KMS-11 (cell line): Measurements from ENCODE around the gene NOL4L.

Source experiments
- H2AFZ ChIP-seq: fragments of 200-600 bp; sonication (generic); 2 replicates; pipeline ENCODE4 v1.6.1; 2016; ENCODE audit warnings: antibody characterized with exemption, mixed run types, low read depth
- H3K27ac ChIP-seq: fragments of 200-600 bp; sonication (generic); 2 replicates; pipeline ENCODE4 v1.6.1; 2016; ENCODE audit warnings: mild to moderate bottlenecking, mixed run types
- H3K27me3 ChIP-seq: fragments of 200-600 bp; sonication (generic); 2 replicates; pipeline ENCODE4 v1.6.1; 2017; ENCODE audit warnings: mild to moderate bottlenecking, low read depth, mixed run types, moderate library complexity; ENCODE audit not compliant: insufficient read depth
- H3K36me3 ChIP-seq: fragments of 200-600 bp; sonication (generic); 2 replicates; pipeline ENCODE4 v1.6.1; 2017; ENCODE audit warnings: mild to moderate bottlenecking, mixed run types; ENCODE audit not compliant: insufficient read depth
- H3K4me1 ChIP-seq: fragments of 200-600 bp; sonication (generic); 2 replicates; pipeline ENCODE4 v1.6.1; 2016; ENCODE audit warnings: mild to moderate bottlenecking, low read depth, mixed run types; ENCODE audit not compliant: poor library complexity, severe bottlenecking
- H3K4me2 ChIP-seq: fragments of 200-600 bp; sonication (generic); 2 replicates; pipeline ENCODE4 v1.7.0; 2016; ENCODE audit warnings: mild to moderate bottlenecking, mixed run types
- H3K4me3 ChIP-seq: fragments of 200-600 bp; sonication (generic); IDR thresholded peaks from 2 replicates; pipeline ENCODE4 v1.6.1; 2017; ENCODE audit warnings: low read depth, low read length, mixed read lengths; ENCODE audit not compliant: insufficient read depth
- H3K79me2 ChIP-seq: fragments of 200-600 bp; sonication (generic); 2 replicates; pipeline ENCODE4 v1.6.1; 2016; ENCODE audit warnings: low read depth, mixed run types; ENCODE audit not compliant: insufficient read depth
- H3K9ac ChIP-seq: fragments of 200-600 bp; sonication (generic); 2 replicates; pipeline ENCODE4 v1.6.1; 2016; ENCODE audit warnings: mild to moderate bottlenecking, mixed run types
- H4K20me1 ChIP-seq: fragments of 200-600 bp; sonication (generic); 2 replicates; pipeline ENCODE4 v1.6.1; 2016; ENCODE audit warnings: mild to moderate bottlenecking, mixed run types; ENCODE audit not compliant: insufficient read depth
- TF ChIP-seq, protein P1 (sequence below): fragments of 200-600 bp; sonication (generic); conservative IDR thresholded peaks from 2 replicates; pipeline ENCODE4 v1.6.1; 2017; ENCODE audit warnings: low read depth, mild to moderate bottlenecking, antibody characterized with exemption, low read length, moderate library complexity, mixed read lengths

The NOL4L gene

DNA sequence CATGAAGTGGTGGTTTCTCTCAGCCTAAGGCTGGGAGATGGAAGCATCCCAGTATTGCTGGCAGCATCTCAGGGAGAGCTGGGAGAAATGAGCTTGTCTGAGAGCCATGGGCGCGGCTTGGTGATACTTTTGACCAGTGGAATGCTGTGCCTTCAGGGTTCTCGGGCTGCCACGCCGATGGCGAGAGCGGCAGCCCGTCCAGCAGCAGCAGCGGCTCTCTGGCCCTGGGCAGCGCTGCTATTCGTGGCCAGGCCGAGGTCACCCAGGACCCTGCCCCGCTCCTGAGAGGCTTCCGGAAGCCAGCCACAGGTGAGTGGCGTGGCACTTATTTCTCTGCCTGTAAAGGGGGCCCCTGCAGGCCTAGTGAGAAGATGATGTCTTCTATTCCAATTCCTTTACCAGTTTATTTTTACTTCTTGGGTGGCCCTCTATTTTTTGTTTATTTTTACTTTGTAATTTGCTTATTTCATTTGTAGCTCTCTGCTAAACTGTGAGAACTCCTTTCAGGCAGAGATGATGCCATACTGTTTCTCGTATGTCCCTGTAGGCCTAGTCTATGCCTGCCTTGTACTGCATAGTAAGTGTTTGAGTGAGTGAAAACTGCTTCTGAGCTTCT lies 155.3 kb downstream of the NOL4L start:
- H3K4me1 ChIP-seq: no peaks in the 10 kb centered on the region
- no peak overlapping the region for H3K4me2 ChIP-seq
- no peak overlapping the region for H3K4me3 ChIP-seq
- H3K27me3 ChIP-seq: no peaks in the 10 kb centered on the region
- H2AFZ ChIP-seq: no peak overlapping the region
- no peak overlapping the region for H3K9ac ChIP-seq
- no peak overlapping the region for H3K27ac ChIP-seq
- no peaks in the 10 kb centered on the region for H3K79me2 ChIP-seq
- no peaks in the 10 kb centered on the region for H4K20me1 ChIP-seq
- TF ChIP-seq, protein P1, sequence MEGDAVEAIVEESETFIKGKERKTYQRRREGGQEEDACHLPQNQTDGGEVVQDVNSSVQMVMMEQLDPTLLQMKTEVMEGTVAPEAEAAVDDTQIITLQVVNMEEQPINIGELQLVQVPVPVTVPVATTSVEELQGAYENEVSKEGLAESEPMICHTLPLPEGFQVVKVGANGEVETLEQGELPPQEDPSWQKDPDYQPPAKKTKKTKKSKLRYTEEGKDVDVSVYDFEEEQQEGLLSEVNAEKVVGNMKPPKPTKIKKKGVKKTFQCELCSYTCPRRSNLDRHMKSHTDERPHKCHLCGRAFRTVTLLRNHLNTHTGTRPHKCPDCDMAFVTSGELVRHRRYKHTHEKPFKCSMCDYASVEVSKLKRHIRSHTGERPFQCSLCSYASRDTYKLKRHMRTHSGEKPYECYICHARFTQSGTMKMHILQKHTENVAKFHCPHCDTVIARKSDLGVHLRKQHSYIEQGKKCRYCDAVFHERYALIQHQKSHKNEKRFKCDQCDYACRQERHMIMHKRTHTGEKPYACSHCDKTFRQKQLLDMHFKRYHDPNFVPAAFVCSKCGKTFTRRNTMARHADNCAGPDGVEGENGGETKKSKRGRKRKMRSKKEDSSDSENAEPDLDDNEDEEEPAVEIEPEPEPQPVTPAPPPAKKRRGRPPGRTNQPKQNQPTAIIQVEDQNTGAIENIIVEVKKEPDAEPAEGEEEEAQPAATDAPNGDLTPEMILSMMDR: no peak
- H3K36me3 ChIP-seq: peaks cover 3% of the 10 kb centered on the region; the same call in 1 of the 2 replicates

DNA sequence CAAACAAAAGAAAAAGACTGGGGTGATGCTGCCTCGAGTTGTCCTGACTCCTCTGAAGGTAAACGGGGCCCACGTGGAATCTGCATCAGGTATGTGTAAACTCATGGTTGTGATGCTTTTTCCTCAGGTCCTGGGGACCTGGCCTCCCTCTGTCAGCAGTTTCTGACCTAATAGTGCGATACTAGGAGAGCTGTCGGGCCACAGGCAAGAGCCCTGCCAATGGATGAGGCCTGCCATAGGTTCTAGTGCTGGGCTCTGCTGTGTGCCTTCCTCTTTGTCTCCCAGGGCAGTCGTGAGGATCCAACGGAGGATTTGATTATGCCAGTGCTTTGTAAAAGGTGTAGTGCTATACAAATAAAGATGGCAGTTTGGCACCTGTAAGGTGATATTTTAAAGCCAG lies 155.8 kb downstream of the NOL4L start:
- no peaks in the 10 kb centered on the region for H3K27me3 ChIP-seq
- no peaks in the 10 kb centered on the region; the same call in 1 of the 2 replicates for H3K36me3 ChIP-seq
- H3K79me2 ChIP-seq: 0 out of 2 replicates have a peak, but pooled peaks cover 4% of the 10 kb centered on the region
- no peak overlapping the region for H3K9ac ChIP-seq
- TF ChIP-seq, protein P1: no peak
- no peaks in the 10 kb centered on the region for H3K4me1 ChIP-seq
- no peak overlapping the region for H3K27ac ChIP-seq
- H3K4me3 ChIP-seq: no peak overlapping the region
- H2AFZ ChIP-seq: no peak overlapping the region
- no peak overlapping the region for H3K4me2 ChIP-seq
- no peaks in the 10 kb centered on the region for H4K20me1 ChIP-seq

DNA sequence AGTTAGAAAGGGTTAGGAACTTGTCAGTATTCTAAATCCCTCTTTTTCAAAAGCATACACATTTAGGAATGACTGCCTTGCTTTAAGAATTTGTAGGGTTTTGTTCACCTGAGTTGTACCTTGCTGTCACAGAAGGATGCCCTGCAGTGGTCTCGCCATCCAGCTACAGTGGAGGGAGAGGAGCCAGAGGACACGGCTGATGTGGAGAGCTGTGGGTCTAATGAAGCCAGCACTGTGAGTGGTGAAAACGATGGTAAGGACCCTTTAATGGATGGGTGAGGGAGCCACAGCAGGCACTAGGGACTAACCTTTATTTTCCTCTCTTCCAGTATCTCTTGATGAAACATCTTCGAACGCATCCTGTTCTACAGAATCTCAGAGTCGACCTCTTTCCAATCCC lies 157.1 kb downstream of the NOL4L start:
- TF ChIP-seq, protein P1: no peak
- no peaks in the 10 kb centered on the region for H3K27me3 ChIP-seq

DNA sequence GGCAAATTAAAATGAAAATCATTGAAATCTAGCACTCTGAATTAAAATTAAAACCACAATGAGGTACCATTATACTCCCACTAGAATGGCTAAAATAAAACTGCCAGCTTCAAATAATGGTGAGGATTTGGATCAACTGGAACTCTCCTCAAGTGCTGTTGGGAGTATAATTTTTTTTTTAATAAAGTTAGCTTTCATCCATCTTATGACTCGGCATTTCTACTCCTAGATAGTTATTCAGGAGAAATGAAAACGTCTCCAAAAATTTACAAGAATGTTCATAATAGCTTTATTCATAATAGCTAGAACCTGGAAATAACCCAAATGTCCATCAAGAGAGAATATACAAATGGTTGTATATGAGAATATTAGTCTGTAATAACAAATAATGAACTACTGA lies 163.8 kb downstream of the NOL4L start:
- Histone ChIP-seq H3K27me3 (no peaks in the 10 kb centered on the region), H3K4me2 (no peak overlapping the region), H2AFZ (no peak overlapping the region), H3K27ac (no peak overlapping the region), H3K4me1 (peaks cover 5% of the 10 kb centered on the region), H4K20me1 (no peaks in the 10 kb centered on the region), H3K79me2 (peaks cover 18% of the 10 kb centered on the region; the same call in 1 of the 2 replicates), H3K9ac (no peak overlapping the region), H3K36me3 (no peaks in the 10 kb centered on the region), H3K4me3 (no peak overlapping the region)
- TF ChIP-seq, protein P1: no peak

More for the DNA sequence above, 157.1 kb downstream of the NOL4L start:
- no peak overlapping the region for H3K4me3 ChIP-seq
- no peaks in the 10 kb centered on the region for H4K20me1 ChIP-seq
- H3K4me1 ChIP-seq: no peaks in the 10 kb centered on the region
- H3K79me2 ChIP-seq: 0 out of 2 replicates have a peak, but pooled peaks cover 7% of the 10 kb centered on the region
- H3K9ac ChIP-seq: no peak overlapping the region
- H3K27ac ChIP-seq: no peak overlapping the region
- H3K36me3 ChIP-seq: no peaks in the 10 kb centered on the region; the same call in 1 of the 2 replicates
- no peak overlapping the region for H3K4me2 ChIP-seq
- no peak overlapping the region for H2AFZ ChIP-seq
